GM12873 (cell line): Measurements from ENCODE around the gene CALB2.

Source experiments
- TF ChIP-seq, protein P1 (sequence below): IDR thresholded peaks from 2 replicates; pipeline ENCODE4 v1.5.1; 2012; ENCODE audit warnings: low read depth, mild to moderate bottlenecking, moderate library complexity, low read length, control low read depth; ENCODE audit not compliant: insufficient read depth; ENCODE audit errors: missing control alignments

CALB2 gene

DNA sequence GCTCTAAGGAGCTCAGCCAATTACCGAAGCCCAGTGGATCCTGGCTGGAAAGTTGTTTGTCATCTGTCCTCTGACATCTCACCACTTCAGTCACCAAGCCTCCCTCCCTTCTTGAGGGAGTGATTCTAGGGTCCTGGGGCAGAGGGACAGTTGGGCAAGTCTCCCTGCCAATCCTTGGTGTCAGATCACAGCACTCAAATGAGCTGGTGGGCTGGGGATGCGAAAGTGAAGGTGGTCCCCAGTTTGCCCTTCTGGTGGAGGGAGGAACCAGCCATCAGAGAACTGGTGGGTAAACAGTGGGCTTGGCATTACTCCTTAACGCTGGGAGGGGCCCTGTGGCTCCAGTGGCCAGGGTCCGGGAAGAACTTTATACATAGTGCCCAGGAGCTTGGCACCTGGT, 4.4 kb upstream of the CALB2 start:
- TF ChIP-seq, protein P1, sequence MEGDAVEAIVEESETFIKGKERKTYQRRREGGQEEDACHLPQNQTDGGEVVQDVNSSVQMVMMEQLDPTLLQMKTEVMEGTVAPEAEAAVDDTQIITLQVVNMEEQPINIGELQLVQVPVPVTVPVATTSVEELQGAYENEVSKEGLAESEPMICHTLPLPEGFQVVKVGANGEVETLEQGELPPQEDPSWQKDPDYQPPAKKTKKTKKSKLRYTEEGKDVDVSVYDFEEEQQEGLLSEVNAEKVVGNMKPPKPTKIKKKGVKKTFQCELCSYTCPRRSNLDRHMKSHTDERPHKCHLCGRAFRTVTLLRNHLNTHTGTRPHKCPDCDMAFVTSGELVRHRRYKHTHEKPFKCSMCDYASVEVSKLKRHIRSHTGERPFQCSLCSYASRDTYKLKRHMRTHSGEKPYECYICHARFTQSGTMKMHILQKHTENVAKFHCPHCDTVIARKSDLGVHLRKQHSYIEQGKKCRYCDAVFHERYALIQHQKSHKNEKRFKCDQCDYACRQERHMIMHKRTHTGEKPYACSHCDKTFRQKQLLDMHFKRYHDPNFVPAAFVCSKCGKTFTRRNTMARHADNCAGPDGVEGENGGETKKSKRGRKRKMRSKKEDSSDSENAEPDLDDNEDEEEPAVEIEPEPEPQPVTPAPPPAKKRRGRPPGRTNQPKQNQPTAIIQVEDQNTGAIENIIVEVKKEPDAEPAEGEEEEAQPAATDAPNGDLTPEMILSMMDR = no peak

DNA sequence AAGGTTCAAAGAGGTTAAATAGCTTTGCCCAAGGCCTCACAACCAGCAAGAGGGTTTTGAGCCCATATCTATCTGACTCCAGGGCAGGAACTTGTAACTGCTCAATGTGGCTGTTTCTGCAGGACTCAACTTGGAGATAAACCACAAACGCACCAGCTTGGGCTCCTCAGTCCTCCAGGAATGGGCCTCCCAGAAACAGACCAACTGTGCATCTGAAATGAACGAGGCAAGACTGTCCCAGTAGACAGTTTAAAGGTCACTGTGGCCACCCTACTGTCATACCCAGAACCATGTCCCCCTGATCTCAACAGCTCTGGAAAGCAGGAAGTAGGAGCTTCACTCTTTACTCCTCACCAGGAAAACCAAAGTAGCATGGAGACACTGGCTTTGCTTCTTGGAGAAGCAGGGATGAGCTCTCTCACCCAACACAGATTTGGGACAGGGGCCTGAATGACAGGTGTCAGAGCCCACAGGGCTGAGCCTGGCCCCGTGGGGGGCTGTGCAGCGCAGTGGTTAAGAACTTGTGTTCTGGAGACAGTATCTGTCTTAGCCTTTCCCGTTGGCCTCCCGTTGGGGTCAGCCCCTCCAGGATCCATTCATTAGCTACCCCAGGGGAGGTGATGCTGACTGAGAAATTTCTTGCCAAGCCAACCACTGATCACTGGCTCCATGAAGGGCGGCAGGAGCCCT, 2.3 kb upstream of the CALB2 start:
- TF ChIP-seq, protein P1 = no peak

DNA sequence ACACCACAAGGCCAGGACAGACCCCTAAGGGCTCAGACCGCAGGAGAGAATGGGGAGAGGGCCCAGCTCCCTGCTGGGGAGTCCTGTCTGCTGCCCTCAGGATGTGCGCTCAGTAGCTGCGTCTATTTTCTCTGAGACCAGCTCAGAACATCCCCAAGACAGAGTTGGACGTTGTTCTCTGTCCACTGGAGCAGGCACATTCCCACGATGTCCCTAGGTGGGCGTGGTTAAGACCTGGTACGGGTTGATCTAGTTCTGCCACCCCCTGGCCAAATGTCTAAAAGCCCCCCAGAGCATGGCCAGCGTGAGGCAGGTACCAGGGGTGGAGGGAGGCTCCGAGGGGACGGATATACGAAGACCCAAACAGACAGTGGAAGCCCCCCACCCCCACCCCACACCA, 842 bp upstream of the CALB2 start:
- TF ChIP-seq, protein P1 = no peak

DNA sequence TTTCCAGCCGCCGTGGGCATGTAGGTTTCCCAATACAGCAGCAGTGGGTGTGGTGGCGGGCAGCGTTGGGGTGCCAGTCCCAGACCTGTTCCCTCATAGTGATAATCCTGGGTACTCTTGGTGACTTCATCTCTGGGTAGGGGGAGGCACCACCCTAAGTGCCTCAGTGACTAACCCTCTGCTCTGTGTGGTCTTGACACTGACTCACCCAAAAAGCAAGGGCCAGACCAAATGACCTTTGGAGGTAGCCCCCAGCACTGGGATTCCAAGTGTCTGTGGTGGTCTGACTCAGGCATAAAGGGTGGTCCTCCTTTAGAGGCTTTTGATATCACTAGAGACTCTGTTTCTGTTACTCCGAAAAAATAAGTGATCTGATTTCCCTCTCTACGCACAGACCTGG, 908 bp downstream of the CALB2 start:
- TF ChIP-seq, protein P1 = no peak

DNA sequence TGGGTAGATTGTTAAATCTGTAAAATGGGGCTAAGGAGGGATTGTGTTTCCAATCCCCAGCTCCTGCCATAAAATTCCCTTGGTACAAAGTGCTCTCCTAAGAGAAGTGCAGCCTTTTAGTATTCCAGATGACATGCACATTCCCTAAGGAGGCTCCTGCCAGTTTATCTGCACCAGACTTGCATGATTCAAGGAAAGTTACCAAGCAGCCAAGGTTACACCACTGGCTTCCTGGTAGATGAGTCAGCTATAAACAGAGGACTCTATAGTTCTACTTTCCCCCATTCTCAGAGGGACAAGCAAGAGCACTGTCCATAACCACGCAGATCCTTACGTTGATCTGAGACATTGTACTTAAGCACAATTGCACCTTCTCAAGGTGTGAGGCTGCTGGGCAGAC, 1.9 kb downstream of the CALB2 start:
- TF ChIP-seq, protein P1 = no peak

DNA sequence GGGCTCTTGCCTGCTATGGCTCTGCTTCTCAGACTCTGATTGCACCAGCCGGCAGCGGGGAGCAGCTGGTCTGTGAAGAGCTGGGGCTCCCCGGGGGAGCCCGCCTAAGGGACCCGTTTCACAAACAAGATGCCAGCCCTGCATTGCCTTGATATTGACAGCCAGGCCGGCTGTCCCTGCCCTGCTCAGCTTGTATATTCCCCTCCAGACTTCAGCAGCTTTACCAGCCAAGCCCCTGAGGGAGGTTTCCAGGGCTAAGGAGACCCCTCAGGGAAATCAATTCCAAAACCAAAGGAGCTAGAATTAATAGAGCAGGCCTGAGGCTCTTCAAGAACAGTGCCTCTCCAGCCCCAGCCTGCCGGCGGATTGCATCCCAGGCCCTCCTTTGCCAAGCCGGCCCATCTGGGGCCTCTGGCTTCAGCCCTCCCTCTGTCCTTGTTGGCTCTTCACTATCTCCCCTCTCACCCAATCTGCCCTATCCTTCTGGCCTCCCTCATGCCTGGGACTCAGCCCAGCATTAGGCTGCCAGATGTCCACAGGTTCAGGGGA, 5.7 kb downstream of the CALB2 start:
- TF ChIP-seq, protein P1 = no peak

DNA sequence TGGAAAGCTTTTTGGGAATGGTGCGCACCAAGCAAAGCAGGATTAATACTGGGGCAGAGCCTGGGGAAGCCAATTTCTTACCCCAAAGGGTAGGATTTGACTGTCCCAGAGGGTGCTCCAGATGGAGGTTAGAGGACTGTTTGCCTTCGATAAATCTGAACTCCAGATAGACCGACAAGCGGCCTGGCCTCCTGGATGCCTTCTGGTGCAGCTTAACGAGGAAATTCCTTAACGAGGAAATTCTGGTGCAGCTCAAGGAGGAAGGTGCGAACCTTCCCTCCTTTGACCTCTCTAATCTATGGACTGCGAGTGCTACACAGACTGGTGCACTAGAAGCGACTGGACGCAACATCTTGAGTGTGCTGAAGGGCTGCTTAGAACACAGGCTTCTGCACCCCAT, 6.5 kb downstream of the CALB2 start:
- TF ChIP-seq, protein P1 = no peak
